Stimulated activated CD8-positive, alpha-beta memory T cell treated with anti-CD3 and anti-CD28 coated beads, Interleukin-7, amount 100 ng/mL, for 24 hours (primary cell): ENCODE data around the gene ATP11A.

Source experiments
- DNase-seq: peaks from one replicate; pipeline ENCODE4 v3.0.0-alpha.2; 2020; ENCODE audit warnings: low read depth

The ATP11A gene

DNA sequence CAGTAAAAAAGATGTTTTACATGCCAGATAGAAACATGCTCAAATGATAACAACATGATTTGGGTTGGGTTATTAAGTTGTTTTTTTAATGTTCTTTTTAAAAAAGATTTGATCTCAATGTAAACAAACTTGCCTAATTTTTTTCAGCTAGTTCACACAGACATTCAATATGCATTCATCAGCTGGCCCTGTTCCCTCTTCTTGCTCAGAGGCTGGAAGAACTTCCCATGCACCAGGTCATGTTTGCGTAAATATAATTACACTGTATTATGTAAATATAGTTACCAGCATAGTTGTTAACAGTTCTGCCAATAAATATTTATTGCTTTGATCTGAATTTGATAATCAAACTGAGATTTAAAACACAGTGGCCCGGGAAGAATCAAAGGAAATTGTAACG is 70.6 kb downstream of the ATP11A start:
- DNase-seq: no peak

GRCh38 chr13:112760931-112761330 is 71.1 kb downstream of the ATP11A start:
- no peak for DNase-seq

- DNase-seq: no peak
These were observed 72.2 kb downstream of the ATP11A start for GRCh38 chr13:112761701-112762689.

GRCh38 chr13:112762690-112763080 is 72.8 kb downstream of the ATP11A start:
- DNase-seq: no peak

GRCh38 chr13:112764028-112764427 is 74.2 kb downstream of the ATP11A start:
- DNase-seq: no peak

GRCh38 chr13:112764864-112765561 is 75.2 kb downstream of the ATP11A start:
- no peak for DNase-seq

DNA sequence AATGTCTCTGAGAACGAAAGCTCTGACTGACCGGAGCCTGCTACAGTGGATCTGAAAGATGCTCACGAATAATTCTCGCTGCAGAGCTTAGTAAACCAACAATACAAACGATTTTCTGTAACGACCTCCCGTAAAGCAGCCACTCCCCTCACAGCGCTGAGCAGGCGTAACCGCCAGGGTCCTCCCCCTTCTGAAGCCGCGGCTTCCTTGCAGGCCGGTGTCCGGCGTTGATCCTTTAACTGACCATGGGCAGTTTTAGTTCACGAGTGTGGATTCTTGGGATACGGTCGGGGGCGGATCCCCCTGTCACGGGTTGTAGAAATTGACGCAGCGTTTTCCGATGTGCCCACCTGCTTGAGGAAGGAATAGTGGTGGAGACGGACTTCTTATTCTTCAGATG is 75.9 kb downstream of the ATP11A start:
- no peak for DNase-seq

- DNase-seq: no peak
These were observed 76.5 kb downstream of the ATP11A start for GRCh38 chr13:112766336-112766735.

DNA sequence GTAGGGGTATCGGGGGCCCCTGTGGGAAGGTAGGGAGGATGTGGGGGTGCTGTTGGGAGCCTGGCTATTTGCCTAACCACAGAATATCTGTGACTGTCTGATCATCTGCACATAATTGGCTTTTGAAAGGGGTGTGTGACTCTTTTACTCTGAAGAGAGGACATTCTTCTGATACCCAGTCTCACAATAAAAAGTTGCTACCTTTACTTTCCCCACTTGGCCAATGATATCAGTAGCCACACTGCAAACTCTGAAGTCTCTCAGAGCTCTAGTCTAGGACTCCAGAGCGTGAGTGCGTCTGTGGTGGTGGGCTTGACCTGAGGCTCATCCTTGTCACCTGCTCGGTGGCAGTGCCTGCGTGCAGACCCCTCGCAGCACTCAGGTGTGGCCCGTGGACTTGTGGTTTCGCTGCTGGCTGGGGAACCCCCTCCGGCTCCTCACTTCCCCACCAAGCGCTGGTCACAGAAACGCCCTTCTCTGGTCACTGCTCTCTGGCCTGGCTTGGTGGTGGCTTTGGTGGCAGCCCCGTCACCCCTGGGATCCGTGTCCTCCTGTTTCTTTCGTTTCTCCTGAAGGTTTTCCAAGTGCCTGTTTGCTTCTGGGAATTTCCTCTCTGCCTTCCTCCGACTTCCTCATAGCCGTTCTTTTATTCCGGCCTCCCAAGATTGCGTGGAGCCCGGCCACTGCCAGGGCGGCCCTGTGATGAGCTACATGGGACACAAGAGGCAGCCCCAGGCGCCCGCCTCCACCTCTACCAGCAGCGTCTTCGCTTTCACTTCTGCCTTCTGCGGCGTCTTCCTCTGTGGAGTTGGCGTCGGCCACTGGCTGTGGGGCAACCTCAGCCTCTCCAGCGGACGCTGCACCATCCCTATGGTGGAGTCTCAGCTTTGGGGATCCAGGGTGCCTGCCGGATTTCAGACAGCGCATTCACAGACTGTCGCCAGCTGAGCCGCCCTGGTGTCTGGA is 78.0 kb downstream of the ATP11A start:
- no peak for DNase-seq

GRCh38 chr13:112768795-112769481 is 79.1 kb downstream of the ATP11A start:
- no peak for DNase-seq

GRCh38 chr13:112769615-112770014 is 79.8 kb downstream of the ATP11A start:
- DNase-seq: no peak

- DNase-seq: no peak
These were observed 80.7 kb downstream of the ATP11A start for GRCh38 chr13:112770504-112770903.

- DNase-seq: no peak
These were observed 81.5 kb downstream of the ATP11A start for GRCh38 chr13:112771139-112771876.

DNA sequence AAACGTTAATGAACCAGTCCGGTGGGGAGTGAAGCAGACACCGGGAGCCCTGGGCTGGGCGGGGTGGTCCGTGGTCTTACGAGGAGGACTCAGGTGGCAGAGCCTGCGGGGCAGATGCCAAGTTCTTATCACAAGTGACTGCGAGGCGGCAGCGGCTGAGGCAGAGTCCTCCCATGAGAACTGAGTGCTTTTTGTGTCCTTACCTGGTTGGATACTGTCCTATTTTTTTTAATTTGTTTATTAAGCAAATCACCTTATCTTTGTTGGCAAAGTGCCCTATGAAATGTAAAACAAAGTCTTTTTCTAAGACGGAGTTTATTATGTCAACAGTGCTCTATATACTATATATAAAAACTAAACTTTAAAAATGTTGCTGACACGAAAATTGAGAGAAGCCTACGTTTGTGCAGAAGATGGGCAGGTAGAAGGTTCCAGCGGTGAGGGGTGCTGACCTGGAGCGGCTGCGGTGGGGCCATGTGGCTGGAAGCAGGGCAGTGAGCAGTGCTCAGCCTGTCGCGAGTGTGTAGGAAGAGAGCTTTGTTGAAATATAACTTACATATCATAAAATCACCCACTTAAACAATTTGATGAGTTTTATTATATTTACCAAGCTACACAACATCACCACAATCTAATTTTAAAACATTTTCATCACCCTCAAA is 82.2 kb downstream of the ATP11A start:
- DNase-seq: no peak

- DNase-seq: no peak
These were observed 82.7 kb downstream of the ATP11A start for GRCh38 chr13:112772539-112772909.

GRCh38 chr13:112772929-112773328 is 83.1 kb downstream of the ATP11A start:
- DNase-seq: no peak

DNA sequence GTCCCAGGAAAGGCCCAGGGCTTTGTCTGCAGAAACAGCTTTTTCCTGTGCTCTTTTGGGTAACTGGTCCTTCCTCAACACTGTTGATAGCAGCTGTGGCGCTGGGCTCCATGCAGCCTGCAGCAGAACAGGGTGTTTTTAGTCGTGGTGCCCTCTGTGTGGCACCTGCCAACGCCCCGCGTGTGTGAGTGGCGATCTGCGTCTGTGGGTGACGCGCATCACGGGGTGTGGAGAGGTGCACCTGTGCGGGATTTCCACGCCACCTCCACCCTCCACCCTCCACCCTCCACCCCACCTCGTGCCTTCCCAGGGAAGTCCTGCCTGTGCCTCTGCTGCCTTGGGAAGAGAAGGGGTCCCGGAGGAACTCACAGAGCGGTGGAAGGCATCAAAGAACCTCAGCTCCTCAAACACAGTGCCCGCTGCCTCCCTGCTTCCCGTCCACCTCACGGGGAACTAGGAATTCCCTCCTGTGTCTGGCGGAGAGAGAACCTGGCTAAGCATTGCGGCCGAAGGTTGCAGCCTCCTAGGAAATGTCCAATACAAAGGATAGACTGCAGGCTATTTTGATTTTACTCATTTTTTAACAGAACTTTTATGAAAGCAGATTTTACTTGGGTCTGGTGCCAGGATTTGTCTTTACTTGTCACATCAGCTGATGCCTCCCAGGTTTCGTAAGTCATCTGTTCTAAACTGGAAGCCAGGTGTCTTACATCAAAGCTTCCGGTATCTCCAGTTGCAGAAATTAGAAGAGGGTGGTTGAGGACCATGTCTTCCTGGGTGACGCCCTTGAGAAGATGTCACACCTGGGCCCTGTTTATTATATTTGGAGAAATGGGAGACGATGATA is 84.0 kb downstream of the ATP11A start:
- no peak for DNase-seq

- DNase-seq: no peak
These were observed 84.6 kb downstream of the ATP11A start for GRCh38 chr13:112774448-112774792.

- DNase-seq: no peak
These were observed 85.2 kb downstream of the ATP11A start for GRCh38 chr13:112774829-112775565.
